ENCODE measurements around the gene ARHGAP40. TPM values are rescaled to one million over a fixed set of nuclear protein-coding genes. Genes with fewer than 3 reads are reported as not detected.

Gene ARHGAP40
- total RNA-seq, 1 experiment from 2014 or later = not detected

DNA sequence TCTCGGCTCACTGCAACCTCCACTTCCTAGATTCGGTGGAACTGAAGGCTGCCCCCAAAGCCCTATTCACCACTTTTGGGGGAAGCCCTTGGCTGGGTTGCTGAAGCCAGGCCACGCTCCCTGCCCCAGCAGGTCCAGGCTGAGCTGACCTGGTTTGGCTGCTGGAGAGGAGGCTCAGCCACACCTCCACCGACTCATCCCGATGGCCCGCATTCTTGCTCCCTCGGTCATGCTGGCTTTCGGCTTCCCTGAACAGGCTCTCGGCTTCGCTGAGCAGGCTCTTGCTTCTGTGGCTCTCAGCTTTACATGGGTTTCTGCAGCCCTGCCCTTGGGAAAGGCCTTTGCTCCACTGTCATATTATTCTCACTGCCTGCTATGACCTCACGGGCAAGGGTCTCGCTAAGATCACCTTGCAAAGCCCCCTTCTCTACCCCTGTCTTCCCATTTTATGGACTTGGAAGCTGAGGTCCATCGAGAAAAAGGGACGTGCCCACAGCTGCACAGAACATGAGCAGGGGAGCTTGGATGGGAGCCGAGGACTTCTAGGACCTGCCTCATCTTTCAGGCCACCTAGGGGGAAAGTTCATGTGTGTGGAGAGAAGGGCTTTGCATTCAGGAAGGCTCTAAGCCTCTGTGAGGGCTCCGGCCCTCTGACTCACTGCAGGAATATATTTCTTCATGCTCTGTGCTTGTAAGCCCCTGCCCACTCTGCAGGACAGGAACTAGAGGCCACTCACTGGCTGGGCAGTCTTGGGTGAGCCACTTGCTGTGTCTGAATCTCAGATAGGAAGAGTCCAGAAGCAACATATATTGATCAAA lies 15.6 kb downstream of the ARHGAP40 start:
- peak; percentile 59 for DNase-seq (ENCODE audit: low spot score)

DNA sequence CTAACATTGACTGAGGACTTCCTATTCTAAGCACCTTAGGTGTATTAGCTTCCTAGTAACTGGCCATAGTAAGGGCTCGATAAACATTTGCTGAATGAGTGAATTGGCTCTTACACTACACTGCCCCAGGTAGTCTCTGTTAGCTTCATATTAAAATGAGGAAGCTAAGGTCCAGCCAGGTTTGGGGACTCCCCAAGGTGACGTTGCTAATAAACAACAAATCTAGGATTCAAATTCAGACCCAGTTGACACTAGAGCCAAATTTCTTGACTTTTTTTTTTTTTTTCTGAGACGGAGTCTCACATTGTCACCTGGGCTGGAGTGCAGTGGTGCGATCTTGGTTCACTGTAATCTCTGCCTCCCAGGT lies 16.2 kb downstream of the ARHGAP40 start:
- no peak for DNase-seq (ENCODE audit: low spot score)

DNA sequence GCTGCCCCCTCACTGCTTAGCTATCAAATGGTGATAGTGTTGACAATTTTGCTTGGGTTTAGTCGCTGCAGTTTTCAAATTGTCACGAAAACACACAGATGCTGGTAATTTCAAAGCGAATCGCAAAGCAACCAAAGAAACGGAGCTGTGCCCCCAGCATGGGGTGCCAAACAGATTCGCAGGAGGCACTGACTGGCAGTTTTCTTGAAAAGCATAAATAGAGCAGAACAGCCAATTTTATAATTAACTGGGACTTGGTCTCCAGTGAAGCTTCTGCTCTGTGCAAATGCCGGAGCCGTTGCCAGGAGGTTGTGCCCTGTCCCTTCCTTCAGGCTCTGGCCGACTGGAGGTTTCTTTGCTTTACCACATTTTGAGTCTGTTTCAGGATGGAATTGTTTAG lies 18.8 kb downstream of the ARHGAP40 start:
- DNase-seq (ENCODE audit: low spot score) = no peak

DNA sequence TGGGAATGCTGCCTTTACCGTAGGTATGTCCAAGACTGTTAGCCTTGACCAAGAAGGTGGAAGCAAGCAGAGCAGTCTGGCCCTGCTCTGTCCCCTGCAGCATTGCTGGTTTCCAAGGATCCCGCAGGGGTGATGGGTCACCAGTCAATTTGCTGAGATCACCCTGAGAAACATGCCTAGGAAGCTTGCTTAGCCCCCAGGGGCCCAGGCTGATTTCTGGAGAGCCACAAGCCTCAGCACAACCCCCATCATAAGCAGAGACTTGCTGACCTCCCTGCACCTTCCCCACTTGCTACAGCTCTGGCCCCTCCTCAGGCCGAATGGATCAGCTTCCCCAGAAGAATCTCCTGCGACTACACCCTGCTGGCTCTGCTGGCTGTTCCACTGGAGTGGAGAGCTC lies 21.5 kb downstream of the ARHGAP40 start:
- DNase-seq (ENCODE audit: low spot score) = no peak

DNA sequence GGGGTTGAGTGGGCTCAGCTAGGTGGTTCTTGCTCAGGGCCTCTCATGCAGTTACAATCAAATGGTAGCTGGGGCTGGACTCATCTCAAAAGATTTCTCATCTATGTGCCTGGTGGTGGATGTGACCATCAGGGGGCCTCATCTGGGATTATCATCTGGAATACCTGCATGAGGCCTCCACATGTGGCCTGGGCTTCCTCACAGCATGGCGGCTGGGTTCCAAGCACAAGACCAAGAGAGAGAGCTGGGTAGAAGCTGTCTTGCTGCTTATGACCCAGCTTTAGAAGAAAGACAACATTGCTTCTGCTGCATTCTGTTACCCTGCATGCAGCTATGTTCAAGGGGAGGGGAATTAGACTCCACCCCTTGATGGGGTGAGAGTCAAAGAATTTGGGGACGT lies 22.5 kb downstream of the ARHGAP40 start:
- DNase-seq (ENCODE audit: low spot score) = no peak

DNA sequence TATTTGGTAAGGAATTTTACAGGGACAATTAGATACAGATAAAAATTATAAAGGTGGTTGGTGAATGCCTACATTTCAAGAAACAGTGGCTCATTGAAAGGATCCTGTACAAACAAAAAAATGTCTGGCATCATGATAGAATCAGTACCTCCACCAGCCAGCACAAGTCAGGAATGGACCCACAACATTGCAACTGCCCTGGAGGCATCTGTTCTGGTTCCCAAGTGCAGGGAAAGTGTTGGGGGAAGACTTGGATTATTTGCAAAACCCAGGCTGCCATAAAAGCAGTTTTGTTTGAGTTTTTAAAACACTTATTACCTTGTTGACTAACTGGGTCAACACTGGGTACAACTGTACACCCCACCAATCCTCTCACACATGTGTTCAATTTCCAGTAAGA lies 24.3 kb downstream of the ARHGAP40 start:
- no peak for DNase-seq (ENCODE audit: low spot score)

DNA sequence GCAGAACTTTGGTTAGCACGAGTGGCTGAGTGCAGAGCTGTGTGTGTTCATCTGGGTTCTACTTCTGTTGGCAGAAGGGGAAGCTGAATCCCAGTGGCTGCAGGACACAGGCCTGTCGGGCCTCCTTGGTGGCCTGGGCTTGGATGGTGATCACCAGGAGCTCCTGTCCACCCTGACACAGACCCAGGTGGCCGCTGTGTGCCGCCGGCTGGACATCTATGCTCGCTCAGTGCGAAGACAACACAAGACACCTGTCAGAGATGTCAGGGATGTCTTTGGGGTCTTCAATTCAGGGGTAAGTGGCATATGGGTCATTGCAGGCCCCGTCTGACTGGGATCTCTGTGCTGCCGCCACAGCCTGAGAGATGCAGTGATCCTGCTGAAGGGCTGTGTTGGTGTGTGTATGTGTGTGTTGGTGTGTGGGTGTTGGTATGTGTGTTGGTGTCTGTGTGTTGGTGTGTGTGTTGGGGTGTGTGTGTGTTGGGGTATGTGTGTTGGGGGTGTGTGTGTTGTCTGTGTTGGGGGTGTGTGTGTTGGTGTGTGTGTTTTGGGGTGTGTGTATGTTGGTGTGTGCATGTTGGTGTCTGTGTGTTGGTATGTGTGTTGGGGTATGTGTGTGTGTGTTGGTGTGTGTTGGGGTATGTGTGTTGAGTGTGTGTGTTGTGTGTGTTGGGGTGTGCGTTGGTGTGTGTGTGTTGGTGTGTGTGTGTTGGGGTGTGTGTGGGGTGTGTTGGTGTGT lies 25.5 kb downstream of the ARHGAP40 start:
- DNase-seq (ENCODE audit: low spot score) = no peak

DNA sequence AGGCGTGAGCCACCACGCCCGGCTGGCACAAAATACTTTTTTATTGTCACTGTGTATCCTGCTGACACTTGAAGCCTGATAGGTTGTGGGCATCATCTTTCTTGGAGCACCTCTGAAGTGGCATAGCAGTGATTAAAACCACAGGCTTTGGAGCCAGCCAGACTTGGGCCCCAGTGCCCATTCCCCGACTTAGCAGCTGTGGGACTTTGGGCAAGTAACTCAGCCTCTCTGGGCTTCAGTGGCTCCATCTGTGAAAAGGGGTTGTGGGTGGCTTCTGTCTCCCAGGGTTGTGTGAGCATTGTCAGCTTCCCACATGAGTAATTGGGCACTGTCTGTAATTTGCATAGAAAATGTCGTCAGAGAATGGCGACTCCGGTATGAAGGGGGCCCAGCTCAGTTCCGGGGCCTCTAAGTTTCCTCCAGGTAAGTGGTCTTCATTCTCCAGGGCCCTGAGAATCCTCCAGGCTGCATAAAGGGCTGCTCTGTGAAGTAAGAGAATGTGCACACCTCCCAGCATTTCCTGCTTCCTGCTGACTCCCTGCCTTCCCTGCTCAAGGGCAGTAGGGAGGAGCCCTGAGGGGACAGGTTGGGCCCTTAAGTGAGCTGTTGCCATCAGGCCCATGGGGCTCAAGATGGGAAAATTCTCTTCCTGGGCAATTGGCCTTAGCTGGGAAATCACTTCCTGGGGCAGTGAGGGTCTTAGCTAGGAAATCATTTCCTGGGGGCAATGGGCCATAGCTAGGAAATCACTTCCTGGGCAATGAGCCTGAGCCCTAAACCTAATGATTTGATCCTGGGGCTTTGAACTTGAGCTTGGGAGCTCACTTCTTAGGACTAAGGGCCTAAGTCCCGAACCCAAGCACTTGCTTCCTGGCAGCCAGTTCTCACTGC lies 27.2 kb downstream of the ARHGAP40 start:
- no peak for DNase-seq (ENCODE audit: low spot score)

DNA sequence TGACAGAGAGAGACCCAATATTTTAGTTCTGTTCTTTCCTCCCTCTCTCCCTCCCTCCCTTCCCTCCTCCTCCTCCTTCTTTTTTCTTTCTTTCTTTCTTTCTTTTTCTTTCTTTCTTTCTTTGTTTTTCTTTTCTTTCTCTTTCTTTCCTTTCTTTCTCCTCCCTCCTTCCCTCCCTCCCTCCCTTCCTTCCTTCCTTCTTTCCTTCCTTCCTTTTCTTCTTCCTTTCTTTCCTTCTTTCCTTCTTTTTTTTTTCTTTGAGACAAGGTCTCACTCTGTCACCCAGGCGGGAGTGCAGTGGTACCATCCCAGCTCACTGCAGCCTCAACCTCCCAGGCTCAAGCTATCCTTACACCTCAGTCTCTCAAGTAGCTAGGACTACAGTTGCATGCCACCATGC lies 28.4 kb downstream of the ARHGAP40 start:
- DNase-seq (ENCODE audit: low spot score) = no peak

DNA sequence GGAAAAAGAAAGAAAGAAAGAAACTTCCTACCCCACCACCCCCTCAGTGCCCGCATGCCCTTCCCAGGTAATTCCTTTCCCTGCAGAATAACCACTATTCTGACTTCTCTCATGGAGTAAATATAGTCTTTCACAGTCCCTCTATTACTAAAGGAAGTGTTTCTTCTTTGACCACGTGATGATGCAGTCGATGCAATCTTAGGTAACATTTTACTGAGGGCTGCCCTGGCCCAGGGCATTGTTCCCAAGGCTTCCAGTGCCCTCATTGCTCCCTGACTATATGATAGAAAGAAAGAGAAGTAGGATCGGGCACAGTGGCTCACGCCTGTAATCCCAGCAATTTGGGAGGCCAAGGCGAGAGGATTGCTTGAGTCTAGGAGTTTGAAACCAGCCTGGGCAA lies 29.1 kb downstream of the ARHGAP40 start:
- no peak for DNase-seq (ENCODE audit: low spot score)

DNA sequence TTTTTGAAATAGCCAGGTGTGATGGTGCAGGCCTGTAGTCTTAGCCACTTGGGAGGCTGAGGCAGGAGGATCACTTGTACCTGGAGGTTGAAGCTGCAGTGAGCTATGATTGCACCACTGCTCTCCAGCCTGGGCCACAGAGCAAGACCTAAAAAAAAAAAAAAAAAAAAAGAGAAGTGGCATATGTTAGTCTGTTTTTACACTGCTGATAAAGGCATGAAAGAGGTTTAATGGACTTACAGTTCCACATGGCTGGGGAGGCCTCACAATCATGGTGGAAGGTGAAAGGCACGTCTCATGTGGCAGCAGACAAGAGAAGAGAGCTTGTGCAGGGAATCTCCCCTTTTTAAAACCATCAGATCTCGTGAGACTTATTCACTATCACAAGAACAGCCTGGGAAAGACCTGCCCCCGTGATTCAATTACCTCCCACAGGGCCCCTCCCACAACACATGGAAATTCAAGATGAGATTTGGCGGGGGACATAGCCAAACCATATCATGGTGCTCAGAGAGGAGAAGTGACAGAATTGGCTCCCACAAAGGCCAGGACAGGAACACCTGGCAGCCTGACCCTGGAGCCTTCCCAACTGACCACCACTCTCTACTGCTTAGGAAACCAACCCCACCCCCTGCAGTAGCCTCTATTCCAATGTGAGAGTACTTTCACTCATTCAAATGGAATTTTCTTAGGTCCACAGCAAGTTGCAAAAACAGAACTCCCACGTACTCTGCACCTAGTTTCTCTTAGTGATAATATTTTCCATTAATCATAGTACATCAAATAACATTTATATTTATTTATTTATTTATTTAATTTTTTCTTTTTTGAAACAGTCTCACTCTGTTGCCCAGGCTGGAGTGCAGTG lies 29.8 kb downstream of the ARHGAP40 start:
- DNase-seq (ENCODE audit: low spot score) = peak; percentile 20

DNA sequence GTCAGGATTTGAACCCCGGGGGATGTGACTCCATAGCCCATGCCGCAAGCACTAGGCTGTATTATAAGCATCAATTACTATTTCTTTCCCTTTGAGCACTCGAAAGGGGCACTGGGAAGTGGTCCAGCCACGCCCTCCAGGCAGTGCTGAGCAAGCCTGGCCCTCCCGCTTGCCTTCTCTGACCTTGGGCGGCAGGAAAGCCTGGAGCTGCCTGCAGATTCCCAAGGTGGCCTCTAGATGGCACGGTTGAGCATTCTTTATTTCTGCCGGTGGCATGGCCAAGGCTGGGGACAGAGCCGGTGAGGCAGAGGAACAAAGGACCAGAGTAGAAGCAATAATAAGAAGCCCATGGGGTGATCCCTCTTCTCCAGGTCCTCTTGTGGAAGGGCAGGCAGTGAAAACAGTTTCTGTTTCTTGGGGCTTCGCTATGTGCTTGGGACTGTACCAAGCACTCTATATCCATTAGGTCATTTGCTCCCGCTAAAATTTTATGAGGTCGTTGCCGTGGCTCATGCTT lies 32.0 kb downstream of the ARHGAP40 start:
- DNase-seq (ENCODE audit: low spot score) = peak; percentile 76

DNA sequence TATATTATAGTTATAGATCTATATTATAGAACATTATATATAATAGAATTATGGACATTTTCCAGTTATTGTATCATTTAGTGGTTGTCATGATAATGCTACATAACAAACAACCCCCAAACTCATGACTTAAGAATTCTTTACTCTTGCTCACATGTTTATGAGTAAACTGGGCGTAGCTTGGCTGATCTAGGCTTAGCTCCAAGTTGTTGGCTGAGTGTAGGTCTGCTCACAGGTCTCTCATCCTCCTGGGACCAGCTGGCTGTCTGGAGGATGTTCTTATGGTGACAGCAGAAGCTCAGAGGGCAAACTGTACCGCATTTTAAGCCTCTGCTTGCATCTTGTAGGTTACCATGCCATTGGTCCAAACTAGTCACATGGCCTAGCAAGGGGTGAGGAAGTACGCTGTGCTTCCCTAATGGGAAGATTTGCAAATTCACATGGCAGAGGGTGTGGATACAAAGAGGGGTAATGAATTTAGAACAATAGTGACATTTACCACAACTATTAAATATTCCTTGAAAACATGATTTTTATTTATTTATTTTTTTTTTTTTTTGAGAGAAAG lies 34.2 kb downstream of the ARHGAP40 start:
- peak; percentile 41 for DNase-seq (ENCODE audit: low spot score)

DNA sequence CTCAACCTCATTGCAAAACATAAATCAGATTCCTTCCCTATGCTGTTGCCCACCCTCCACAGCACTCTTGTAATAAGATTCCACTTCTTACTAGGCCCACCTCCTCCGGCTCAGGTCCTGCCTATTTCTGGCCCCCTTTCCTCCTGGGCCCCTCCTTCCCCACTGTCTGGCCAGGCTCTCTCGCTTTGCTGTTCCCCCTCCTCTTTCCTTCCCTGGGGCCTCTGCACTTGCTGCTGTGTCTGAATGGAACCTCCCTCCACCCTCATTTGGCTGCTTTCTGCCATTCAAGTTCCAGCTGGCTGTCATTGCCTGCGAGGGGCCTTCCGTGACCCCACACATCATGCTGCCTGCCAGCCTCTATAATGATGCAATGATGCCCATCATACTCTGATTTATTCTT lies 38.9 kb downstream of the ARHGAP40 start:
- DNase-seq (ENCODE audit: low spot score) = no peak

DNA sequence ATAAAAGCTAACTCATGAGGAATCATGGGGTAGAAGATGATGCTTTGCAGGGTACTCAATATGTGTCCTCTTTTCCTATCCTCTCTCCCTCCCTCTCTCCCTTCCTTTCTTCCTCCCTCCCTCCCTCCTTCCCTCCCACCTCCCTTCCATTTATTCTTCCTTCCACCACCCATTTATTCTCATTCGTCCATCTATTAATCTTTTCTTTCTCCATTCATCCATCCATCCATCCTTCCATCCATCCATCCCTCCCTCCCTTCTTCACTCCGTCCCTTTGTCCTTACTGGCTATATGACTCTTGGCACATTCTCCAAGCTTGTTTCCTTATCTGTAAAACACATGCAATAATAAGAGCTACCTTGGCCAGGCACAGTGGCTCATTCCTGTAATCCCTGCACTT lies 40.9 kb downstream of the ARHGAP40 start:
- no peak for DNase-seq (ENCODE audit: low spot score)

DNA sequence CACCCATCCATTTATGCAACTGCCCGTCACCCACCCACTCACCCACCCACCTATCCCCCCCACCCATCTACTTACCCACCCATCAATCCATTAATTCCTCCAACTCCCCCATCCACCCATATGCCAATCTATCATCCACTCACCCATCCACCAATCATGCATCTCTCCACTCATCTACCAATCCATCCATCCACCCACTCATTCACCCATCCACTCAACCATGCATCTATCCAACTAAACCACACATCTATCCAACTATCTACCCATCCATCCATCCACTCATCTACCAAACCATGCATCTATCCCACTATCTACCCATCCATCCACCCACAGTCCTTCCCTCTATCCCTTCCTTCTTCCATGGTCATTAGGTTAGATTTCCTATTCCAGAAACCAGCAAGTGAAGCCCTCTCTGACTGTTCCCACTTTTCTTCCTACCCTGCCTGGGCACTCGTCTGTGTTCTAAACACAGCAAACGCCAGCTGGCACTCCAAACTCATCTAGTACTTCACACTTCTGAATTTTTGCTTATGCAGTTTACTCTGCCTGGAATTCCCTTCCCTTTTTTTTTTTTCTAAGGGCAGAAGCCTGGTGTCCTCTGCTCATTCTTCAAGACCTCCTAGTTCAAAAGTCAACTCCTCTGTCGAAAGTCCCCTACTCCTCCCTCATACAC lies 43.1 kb downstream of the ARHGAP40 start:
- DNase-seq (ENCODE audit: low spot score) = no peak

DNA sequence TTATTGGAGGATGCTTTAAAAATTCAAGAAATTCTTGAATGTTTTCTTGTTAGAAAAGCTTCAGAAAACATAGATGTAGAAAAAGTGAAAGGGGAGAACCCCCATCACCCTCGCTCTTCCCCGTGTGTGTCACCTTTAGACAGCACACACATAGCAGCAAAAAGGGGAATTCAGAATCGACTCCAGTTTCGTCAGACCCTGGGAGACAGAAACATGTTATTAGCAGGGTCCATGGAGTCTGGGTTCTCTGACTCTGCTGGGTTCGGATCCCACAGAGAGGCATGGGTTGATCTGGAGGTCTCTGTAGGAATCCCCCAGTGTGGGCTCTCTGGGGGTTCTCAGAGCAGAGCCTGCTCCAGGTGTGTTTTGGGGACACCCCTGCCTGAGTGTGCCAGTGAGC lies 43.7 kb downstream of the ARHGAP40 start:
- DNase-seq (ENCODE audit: low spot score) = no peak

DNA sequence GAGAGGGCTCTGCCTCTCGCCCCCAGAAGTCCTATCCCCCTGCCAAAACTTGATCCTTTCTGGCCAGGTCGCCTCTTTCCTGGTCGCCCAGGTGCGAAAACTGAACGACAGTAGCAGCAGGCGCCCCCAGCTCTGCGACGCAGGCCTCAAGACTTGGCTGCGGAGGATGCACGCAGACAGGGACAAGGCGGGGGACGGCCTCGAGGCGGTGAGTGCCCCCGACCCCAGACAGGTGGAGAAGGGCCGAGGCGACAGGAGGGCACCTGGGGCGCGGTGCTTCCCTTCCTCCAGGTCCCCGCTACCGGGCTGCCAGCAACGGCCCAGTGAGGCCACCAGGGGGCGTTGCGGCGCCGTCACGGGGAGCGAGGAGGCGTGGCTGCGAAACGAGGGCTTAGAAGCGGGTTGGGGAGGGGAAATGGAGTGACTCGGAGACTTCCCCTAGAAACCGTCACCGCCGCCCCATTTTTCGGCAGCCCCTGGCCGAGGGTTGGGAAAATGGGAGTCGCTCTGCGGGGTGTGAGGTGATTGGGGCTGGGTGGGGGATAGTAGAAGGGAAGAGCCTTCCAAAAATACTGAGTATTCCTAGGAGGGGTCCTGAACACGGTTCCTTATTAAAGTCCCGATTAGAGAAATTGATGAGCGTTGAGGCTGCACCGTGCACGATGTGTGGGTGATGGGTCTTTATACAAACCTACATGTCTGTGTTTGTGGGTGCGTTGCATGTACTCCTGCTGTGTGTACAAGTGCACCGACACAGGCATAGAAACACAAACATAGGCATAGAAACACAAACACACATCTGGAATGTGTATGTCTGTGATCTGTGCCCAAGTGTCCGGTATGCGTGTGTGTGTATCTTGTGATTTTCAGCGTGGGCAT lies 44.6 kb downstream of the ARHGAP40 start:
- DNase-seq (ENCODE audit: low spot score) = peak; percentile 51

DNA sequence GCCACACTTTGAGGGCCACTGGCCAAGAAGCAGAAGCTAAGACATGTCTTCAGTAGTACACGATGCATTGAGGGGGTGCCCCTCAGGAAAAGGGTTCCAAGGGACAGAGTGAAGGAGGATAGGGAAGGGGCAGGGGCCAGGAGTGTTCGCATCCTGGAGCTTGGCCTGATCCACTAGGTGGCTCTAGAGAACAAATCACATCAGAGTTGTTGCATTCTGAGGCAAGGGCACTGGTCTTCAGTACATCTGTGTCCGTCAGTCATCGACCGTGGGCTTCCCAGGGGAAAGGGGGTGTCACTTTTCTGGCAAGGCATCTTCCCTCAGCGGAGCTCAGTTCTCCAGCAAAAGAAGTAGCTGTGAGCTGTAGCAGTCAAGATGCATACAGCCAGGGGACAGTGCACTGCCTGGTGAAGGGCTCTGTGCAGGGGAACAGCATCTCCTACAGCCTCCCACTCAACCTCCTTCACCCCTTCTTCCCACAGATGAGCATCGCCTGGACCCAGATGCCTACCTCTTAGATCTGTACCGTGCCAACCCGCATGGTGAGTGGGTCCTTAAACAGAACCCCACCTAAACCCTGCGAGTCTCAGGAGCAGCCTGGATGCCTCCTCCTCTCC lies 47.8 kb downstream of the ARHGAP40 start:
- no peak for DNase-seq (ENCODE audit: low spot score)
